OCI-LY1 (cell line): ENCODE results near the gene WWOX.

Experiments used
- H2AFZ ChIP-seq: fragments of 200-600 bp; sonication (generic), shearing (Covaris generic); 2 replicates; pipeline ENCODE4 v1.6.0; 2014; ENCODE audit warnings: antibody characterized with exemption, mild to moderate bottlenecking, low read length
- H3F3A ChIP-seq: fragments of 200-600 bp; sonication (generic), shearing (Covaris generic); 2 replicates; pipeline ENCODE4 v1.6.0; 2014; ENCODE audit warnings: mild to moderate bottlenecking, antibody characterized with exemption, low read length, moderate library complexity; ENCODE audit not compliant: insufficient read depth
- H3K27ac ChIP-seq: fragments of 200-600 bp; sonication (generic); 2 replicates; pipeline ENCODE4 v1.5.1; 2014; ENCODE audit warnings: low read length, mixed run types, mild to moderate bottlenecking, low read depth; ENCODE audit not compliant: poor library complexity, severe bottlenecking
- H3K27me3 ChIP-seq: fragments of 200-600 bp; sonication (generic); 2 replicates; pipeline ENCODE4 v1.6.0; 2014; ENCODE audit warnings: antibody characterized with exemption, mild to moderate bottlenecking, low read length, moderate library complexity; ENCODE audit not compliant: insufficient read depth
- H3K36me3 ChIP-seq: fragments of 200-600 bp; sonication (generic); 2 replicates; pipeline ENCODE4 v1.6.1; 2014; ENCODE audit warnings: mild to moderate bottlenecking, antibody characterized with exemption, low read length, moderate library complexity, mixed read lengths; ENCODE audit not compliant: insufficient read depth
- H3K4me1 ChIP-seq: fragments of 200-600 bp; sonication (generic); 2 replicates; pipeline ENCODE4 v1.5.1; 2014; ENCODE audit warnings: mild to moderate bottlenecking, low read length, moderate library complexity; ENCODE audit not compliant: insufficient read depth, severe bottlenecking
- H3K4me2 ChIP-seq: fragments of 200-600 bp; sonication (generic), shearing (Covaris generic); 2 replicates; pipeline ENCODE4 v1.6.1; 2014; ENCODE audit warnings: low read length
- H3K4me3 ChIP-seq: fragments of 200-600 bp; sonication (generic); 2 replicates; pipeline ENCODE4 v1.5.1; 2014; ENCODE audit warnings: low read length, low read depth, mild to moderate bottlenecking, mixed read lengths; ENCODE audit not compliant: poor library complexity, severe bottlenecking
- H3K79me2 ChIP-seq: fragments of 200-600 bp; shearing (Covaris generic); 2 replicates; pipeline ENCODE4 v1.6.1; 2016; ENCODE audit warnings: mixed run types, low read length, mixed read lengths; ENCODE audit not compliant: insufficient read depth
- H3K9ac ChIP-seq: fragments of 200-600 bp; sonication (generic), shearing (Covaris generic); 2 replicates; pipeline ENCODE4 v1.6.1; 2014; ENCODE audit warnings: mild to moderate bottlenecking, low read length, mixed read lengths
- H3K9me2 ChIP-seq: fragments of 200-600 bp; sonication (generic), shearing (Covaris generic); 2 replicates; pipeline ENCODE4 v1.6.1; 2014; ENCODE audit warnings: low read depth, mild to moderate bottlenecking, low read length, mixed read lengths
- H3K9me3 ChIP-seq: fragments of 200-600 bp; shearing (Covaris generic); 2 replicates; pipeline ENCODE4 v1.6.1; 2014; ENCODE audit warnings: low read length, mixed read lengths
- H4K20me1 ChIP-seq: fragments of 200-600 bp; sonication (generic), shearing (Covaris generic); 2 replicates; pipeline ENCODE4 v1.6.0; 2016; ENCODE audit warnings: mild to moderate bottlenecking, low read length; ENCODE audit not compliant: insufficient read depth
- EZH2 ChIP-seq: fragments of 200-600 bp; sonication (generic), shearing (Covaris generic); IDR thresholded peaks from 2 replicates; pipeline ENCODE4 v1.8.0; 2017; ENCODE audit warnings: borderline replicate concordance, mixed run types, mild to moderate bottlenecking, antibody characterized with exemption, low read length, moderate library complexity, mixed read lengths
- TF ChIP-seq, protein P1 (sequence below): fragments of 200-600 bp; sonication (generic), shearing (Covaris generic); IDR thresholded peaks from 2 replicates; pipeline ENCODE4 v1.5.1; 2017; ENCODE audit warnings: mild to moderate bottlenecking, antibody characterized with exemption, low read length, moderate library complexity, mixed read lengths

Gene WWOX

DNA sequence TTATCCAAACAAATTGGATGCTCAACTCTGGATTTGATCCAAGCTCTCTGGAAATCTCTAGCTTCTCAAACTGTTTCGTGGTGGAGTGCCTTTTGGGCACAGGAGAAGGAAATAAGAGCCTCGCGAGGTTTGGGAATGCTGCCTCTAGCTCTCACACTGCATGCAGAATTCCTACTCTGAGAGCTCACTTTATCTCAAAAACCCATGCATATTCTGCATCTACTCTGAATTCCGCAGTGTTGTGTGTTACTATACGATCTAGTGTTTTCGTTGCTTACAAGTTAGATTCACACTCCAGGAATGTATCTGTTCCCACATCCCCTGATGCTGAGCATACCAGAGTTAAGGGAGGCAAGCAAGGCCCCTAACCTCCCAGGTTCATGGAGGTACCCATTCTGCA is 462.7 kb downstream of the WWOX start:
- Histone ChIP-seq H3K4me2 (no peak overlapping the region), H3K79me2 (no peaks in the 10 kb centered on the region), H3K27ac (no peak overlapping the region), H3K4me3 (no peak overlapping the region), H3F3A (no peaks in the 10 kb centered on the region), H2AFZ (no peak overlapping the region), H3K27me3 (no peaks in the 10 kb centered on the region), H4K20me1 (no peaks in the 10 kb centered on the region), H3K36me3 (no peaks in the 10 kb centered on the region), H3K9me2 (no peaks in the 10 kb centered on the region), H3K9ac (no peak overlapping the region), H3K9me3 (no peaks in the 10 kb centered on the region), H3K4me1 (no peaks in the 10 kb centered on the region)
- TF ChIP-seq EZH2 = no peak
- TF ChIP-seq, protein P1, sequence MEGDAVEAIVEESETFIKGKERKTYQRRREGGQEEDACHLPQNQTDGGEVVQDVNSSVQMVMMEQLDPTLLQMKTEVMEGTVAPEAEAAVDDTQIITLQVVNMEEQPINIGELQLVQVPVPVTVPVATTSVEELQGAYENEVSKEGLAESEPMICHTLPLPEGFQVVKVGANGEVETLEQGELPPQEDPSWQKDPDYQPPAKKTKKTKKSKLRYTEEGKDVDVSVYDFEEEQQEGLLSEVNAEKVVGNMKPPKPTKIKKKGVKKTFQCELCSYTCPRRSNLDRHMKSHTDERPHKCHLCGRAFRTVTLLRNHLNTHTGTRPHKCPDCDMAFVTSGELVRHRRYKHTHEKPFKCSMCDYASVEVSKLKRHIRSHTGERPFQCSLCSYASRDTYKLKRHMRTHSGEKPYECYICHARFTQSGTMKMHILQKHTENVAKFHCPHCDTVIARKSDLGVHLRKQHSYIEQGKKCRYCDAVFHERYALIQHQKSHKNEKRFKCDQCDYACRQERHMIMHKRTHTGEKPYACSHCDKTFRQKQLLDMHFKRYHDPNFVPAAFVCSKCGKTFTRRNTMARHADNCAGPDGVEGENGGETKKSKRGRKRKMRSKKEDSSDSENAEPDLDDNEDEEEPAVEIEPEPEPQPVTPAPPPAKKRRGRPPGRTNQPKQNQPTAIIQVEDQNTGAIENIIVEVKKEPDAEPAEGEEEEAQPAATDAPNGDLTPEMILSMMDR = no peak

- no peaks in the 10 kb centered on the region for H4K20me1 ChIP-seq
- no peaks in the 10 kb centered on the region for H3K9me2 ChIP-seq
- no peaks in the 10 kb centered on the region for H3K79me2 ChIP-seq
- H3K4me3 ChIP-seq = no peak overlapping the region
- TF ChIP-seq, protein P1 = no peak
- TF ChIP-seq EZH2 = no peak
- no peak overlapping the region for H2AFZ ChIP-seq
- no peak overlapping the region for H3K9ac ChIP-seq
- no peak overlapping the region for H3K27ac ChIP-seq
- H3K36me3 ChIP-seq = no peaks in the 10 kb centered on the region
- H3K27me3 ChIP-seq = no peaks in the 10 kb centered on the region
- no peak overlapping the region for H3K4me2 ChIP-seq
- no peaks in the 10 kb centered on the region for H3F3A ChIP-seq
- H3K9me3 ChIP-seq = no peaks in the 10 kb centered on the region
- no peaks in the 10 kb centered on the region for H3K4me1 ChIP-seq
Measured at GRCh38 chr16:78562650-78563049, 463.2 kb downstream of the WWOX start.

DNA sequence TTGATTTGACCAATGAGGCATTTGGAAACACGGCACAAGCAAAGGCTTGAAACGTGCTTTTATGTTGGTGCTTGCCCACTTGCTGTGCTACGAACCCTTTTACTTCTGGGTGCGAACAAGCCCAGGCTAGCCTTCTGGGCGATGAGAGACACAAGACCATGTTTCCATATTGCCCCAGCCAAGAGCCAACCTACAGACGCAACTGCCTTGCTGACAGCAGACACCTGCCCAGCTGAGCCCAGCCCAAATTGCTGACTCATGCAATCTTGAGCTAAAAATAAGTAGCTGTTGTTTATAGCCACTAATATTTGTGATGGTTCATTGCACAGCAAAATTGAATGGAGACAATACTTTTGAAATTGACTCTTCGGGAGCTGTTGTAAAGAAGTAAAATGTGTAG is 464.5 kb downstream of the WWOX start:
- Histone ChIP-seq H3K4me3 (no peak overlapping the region), H3K4me1 (no peaks in the 10 kb centered on the region), H3K27me3 (no peaks in the 10 kb centered on the region), H3K9me3 (no peaks in the 10 kb centered on the region), H3F3A (no peaks in the 10 kb centered on the region), H3K27ac (no peak overlapping the region), H4K20me1 (no peaks in the 10 kb centered on the region), H3K9me2 (no peaks in the 10 kb centered on the region), H3K36me3 (no peaks in the 10 kb centered on the region), H3K79me2 (no peaks in the 10 kb centered on the region), H3K9ac (no peak overlapping the region), H2AFZ (no peak overlapping the region), H3K4me2 (no peak overlapping the region)
- TF ChIP-seq EZH2 = no peak
- TF ChIP-seq, protein P1 = no peak
